ENCODE data around the gene SNX5. TPM values are rescaled to one million over a fixed set of nuclear protein-coding genes. Genes with fewer than 3 reads are reported as not detected.

The SNX5 gene
- total and polyA plus RNA-seq, 2 of the 13 experiments (the other 11 are each of a cell fraction or from before 2014, with no cell fraction given), result 664 to 1,040 TPM

DNA sequence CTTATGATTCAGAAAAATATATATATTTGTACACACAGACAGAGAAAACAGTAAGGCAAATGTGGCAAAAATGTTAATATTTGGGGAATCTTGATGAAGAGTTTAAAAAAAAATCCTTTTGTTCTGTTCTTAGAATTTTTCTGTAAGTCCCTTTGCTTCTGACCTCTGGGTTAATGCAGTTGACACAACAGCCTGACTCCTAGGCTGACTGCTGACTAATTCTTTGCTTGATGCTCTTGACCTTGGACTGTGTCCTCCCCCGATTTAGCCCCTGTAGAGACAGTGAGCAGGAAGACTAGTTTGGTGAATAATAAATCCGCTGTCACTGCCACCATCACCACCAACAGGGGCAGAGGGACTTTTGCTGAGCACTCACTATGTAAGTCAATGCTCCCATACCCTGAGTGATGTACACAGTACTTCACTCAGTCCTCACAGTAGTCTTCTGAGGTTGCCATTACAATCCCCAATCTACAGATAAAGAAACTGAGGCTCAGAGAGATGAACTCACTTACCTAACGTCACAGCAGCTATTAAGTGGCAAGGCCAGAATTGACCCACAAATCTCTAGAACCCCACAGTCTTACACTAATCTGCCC, 71.7 kb downstream of the SNX5 start (continued):
- TF ChIP-seq XBP1 (CRISPR knock-in tag; IDR thresholded peaks at IDR 0.05) (no peak), ZNF367 (CRISPR knock-in tag; IDR thresholded peaks at IDR 0.05; ENCODE audit: borderline replicate concordance) (no peak), IKZF4 (CRISPR knock-in tag; IDR thresholded peaks at IDR 0.05; ENCODE audit: borderline replicate concordance, low read depth, not compliant biosample characterization) (no peak), HNRNPL (IDR thresholded peaks at IDR 0.05; ENCODE audit: low read depth, low read length) (no peak), ZNF879 (CRISPR knock-in tag; IDR thresholded peaks at IDR 0.05) (no peak), ZFP36L2 (CRISPR knock-in tag; IDR thresholded peaks at IDR 0.05) (no peak), PAF1 (CRISPR knock-in tag; IDR thresholded peaks at IDR 0.05) (no peak), MEF2D (CRISPR knock-in tag; IDR thresholded peaks at IDR 0.05) (peak; percentile 99), ZNF619 (CRISPR knock-in tag; IDR thresholded peaks at IDR 0.05) (no peak), ZNF354B (CRISPR knock-in tag; IDR thresholded peaks at IDR 0.05) (no peak), ARID2 (CRISPR knock-in tag; IDR thresholded peaks at IDR 0.05; ENCODE audit: borderline replicate concordance) (peak; percentile 35; the same call in 1 of the 2 replicates), ZNF430 (CRISPR knock-in tag; IDR thresholded peaks at IDR 0.05) (peak; percentile 80), BRCA1 (CRISPR knock-in tag; IDR thresholded peaks at IDR 0.05) (peak; percentile 95; the same call in 1 of the 2 replicates), GATAD1 (CRISPR knock-in tag; IDR thresholded peaks at IDR 0.05) (peak; percentile 61), TBP (CRISPR knock-in tag; IDR thresholded peaks at IDR 0.05) (no peak), AHR (CRISPR knock-in tag; IDR thresholded peaks at IDR 0.05) (no peak), ZNF451 (CRISPR knock-in tag; IDR thresholded peaks at IDR 0.05) (0 out of 2 replicates have a peak, but pooled peaks have one; percentile 26), MATR3 (CRISPR knock-in tag; IDR thresholded peaks at IDR 0.05) (no peak), ZNF34 (CRISPR knock-in tag; IDR thresholded peaks at IDR 0.05; ENCODE audit: borderline replicate concordance) (peak; percentile 86; the same call in 1 of the 2 replicates), NFE2L2 (IDR thresholded peaks at IDR 0.05; ENCODE audit: low read length) (peak; percentile 53; the same call in 1 of the 2 replicates), GABPB1 (CRISPR knock-in tag; IDR thresholded peaks at IDR 0.05) (peak; percentile 48; the same call in 1 of the 2 replicates), CHD2 (IDR thresholded peaks at IDR 0.05; ENCODE audit: low read depth, low read length) (no peak), ATM (IDR thresholded peaks at IDR 0.05; ENCODE audit: borderline replicate concordance) (no peak)
- TF ChIP-seq, protein P1, sequence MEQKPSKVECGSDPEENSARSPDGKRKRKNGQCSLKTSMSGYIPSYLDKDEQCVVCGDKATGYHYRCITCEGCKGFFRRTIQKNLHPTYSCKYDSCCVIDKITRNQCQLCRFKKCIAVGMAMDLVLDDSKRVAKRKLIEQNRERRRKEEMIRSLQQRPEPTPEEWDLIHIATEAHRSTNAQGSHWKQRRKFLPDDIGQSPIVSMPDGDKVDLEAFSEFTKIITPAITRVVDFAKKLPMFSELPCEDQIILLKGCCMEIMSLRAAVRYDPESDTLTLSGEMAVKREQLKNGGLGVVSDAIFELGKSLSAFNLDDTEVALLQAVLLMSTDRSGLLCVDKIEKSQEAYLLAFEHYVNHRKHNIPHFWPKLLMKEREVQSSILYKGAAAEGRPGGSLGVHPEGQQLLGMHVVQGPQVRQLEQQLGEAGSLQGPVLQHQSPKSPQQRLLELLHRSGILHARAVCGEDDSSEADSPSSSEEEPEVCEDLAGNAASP (CRISPR knock-in tag; IDR thresholded peaks at IDR 0.05; ENCODE audit: borderline replicate concordance), result peak; percentile 97
- TF ChIP-seq, protein P2, sequence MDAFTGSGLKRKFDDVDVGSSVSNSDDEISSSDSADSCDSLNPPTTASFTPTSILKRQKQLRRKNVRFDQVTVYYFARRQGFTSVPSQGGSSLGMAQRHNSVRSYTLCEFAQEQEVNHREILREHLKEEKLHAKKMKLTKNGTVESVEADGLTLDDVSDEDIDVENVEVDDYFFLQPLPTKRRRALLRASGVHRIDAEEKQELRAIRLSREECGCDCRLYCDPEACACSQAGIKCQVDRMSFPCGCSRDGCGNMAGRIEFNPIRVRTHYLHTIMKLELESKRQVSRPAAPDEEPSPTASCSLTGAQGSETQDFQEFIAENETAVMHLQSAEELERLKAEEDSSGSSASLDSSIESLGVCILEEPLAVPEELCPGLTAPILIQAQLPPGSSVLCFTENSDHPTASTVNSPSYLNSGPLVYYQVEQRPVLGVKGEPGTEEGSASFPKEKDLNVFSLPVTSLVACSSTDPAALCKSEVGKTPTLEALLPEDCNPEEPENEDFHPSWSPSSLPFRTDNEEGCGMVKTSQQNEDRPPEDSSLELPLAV (CRISPR knock-in tag; conservative IDR thresholded peaks at IDR 0.05; ENCODE audit: low read depth), result no peak
- TF ChIP-seq, protein P3, sequence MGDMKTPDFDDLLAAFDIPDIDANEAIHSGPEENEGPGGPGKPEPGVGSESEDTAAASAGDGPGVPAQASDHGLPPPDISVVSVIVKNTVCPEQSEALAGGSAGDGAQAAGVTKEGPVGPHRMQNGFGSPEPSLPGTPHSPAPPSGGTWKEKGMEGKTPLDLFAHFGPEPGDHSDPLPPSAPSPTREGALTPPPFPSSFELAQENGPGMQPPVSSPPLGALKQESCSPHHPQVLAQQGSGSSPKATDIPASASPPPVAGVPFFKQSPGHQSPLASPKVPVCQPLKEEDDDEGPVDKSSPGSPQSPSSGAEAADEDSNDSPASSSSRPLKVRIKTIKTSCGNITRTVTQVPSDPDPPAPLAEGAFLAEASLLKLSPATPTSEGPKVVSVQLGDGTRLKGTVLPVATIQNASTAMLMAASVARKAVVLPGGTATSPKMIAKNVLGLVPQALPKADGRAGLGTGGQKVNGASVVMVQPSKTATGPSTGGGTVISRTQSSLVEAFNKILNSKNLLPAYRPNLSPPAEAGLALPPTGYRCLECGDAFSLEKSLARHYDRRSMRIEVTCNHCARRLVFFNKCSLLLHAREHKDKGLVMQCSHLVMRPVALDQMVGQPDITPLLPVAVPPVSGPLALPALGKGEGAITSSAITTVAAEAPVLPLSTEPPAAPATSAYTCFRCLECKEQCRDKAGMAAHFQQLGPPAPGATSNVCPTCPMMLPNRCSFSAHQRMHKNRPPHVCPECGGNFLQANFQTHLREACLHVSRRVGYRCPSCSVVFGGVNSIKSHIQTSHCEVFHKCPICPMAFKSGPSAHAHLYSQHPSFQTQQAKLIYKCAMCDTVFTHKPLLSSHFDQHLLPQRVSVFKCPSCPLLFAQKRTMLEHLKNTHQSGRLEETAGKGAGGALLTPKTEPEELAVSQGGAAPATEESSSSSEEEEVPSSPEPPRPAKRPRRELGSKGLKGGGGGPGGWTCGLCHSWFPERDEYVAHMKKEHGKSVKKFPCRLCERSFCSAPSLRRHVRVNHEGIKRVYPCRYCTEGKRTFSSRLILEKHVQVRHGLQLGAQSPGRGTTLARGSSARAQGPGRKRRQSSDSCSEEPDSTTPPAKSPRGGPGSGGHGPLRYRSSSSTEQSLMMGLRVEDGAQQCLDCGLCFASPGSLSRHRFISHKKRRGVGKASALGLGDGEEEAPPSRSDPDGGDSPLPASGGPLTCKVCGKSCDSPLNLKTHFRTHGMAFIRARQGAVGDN (CRISPR knock-in tag; IDR thresholded peaks at IDR 0.05), result no peak
